SU-DHL-6 (cell line): Measurements from ENCODE around the gene YTHDC1.

Experiments
- H2AFZ ChIP-seq: fragments of 200-600 bp; sonication (generic); 2 replicates; pipeline ENCODE4 v1.6.1; 2014; ENCODE audit warnings: low read depth, mild to moderate bottlenecking, moderate library complexity, mixed read lengths, antibody characterized with exemption, low read length; ENCODE audit not compliant: severe bottlenecking
- H3F3A ChIP-seq: fragments of 200-600 bp; shearing (Covaris generic); 2 replicates; pipeline ENCODE4 v1.6.0; 2016; ENCODE audit warnings: antibody characterized with exemption, mild to moderate bottlenecking; ENCODE audit not compliant: insufficient read depth
- H3K27ac ChIP-seq: fragments of 200-600 bp; sonication (generic); 2 replicates; pipeline ENCODE4 v1.5.1; 2016; ENCODE audit warnings: low read depth, mild to moderate bottlenecking, low read length, moderate library complexity, mixed read lengths
- H3K27me3 ChIP-seq: fragments of 200-600 bp; sonication (generic), shearing (Covaris generic); 2 replicates; pipeline ENCODE4 v1.6.0; 2014; ENCODE audit warnings: mild to moderate bottlenecking, low read length
- H3K36me3 ChIP-seq: fragments of 200-600 bp; sonication (generic); 2 replicates; pipeline ENCODE4 v1.6.1; 2014; ENCODE audit warnings: mild to moderate bottlenecking, low read length, mixed read lengths
- H3K4me2 ChIP-seq: fragments of 300-600, 200-600 bp; shearing (Covaris generic), sonication (generic); 2 replicates; pipeline ENCODE4 v1.6.0; 2014; ENCODE audit warnings: low read length, low read depth, mild to moderate bottlenecking; ENCODE audit not compliant: poor library complexity, severe bottlenecking
- H3K4me3 ChIP-seq: fragments of 200-600 bp; sonication (generic); 2 replicates; pipeline ENCODE4 v1.5.1; 2014; ENCODE audit warnings: antibody characterized with exemption, low read length, mild to moderate bottlenecking, mixed read lengths; ENCODE audit not compliant: insufficient read depth, poor library complexity, severe bottlenecking
- H3K79me2 ChIP-seq: fragments of 200-600 bp; sonication (generic); 2 replicates; pipeline ENCODE4 v1.6.1; 2014; ENCODE audit warnings: mild to moderate bottlenecking, low read length, moderate library complexity; ENCODE audit not compliant: insufficient read depth
- H3K9ac ChIP-seq: fragments of 200-600 bp; sonication (generic); 2 replicates; pipeline ENCODE4 v1.7.0; 2014; ENCODE audit warnings: mild to moderate bottlenecking, low read length
- H3K9me2 ChIP-seq: fragments of 200-600 bp; sonication (generic); replicated peaks from 2 replicates; pipeline ENCODE4 v1.6.1; 2014; ENCODE audit warnings: low read length; ENCODE audit not compliant: insufficient read depth
- H3K9me3 ChIP-seq: fragments of 200-600 bp; sonication (generic); 2 replicates; pipeline ENCODE4 v1.6.1; 2014; ENCODE audit warnings: low read length, mixed read lengths; ENCODE audit not compliant: insufficient read depth
- H4K20me1 ChIP-seq: fragments of 200-600 bp; sonication (generic); 2 replicates; pipeline ENCODE4 v1.6.1; 2014; ENCODE audit warnings: low read depth, mild to moderate bottlenecking, antibody characterized with exemption, low read length, moderate library complexity, mixed read lengths
- CTCF ChIP-seq: fragments of 200-600 bp; sonication (generic); IDR thresholded peaks from one replicate; pipeline ENCODE4 v1.5.1; 2017; ENCODE audit warnings: antibody characterized with exemption, mild to moderate bottlenecking, low read length, moderate library complexity; ENCODE audit not compliant: insufficient read depth, poor library complexity, severe bottlenecking
- EZH2phosphoT487 ChIP-seq: fragments of 200-600 bp; sonication (generic), shearing (Covaris generic); conservative IDR thresholded peaks from 2 replicates; pipeline ENCODE4 v1.6.1; 2018; ENCODE audit warnings: mild to moderate bottlenecking, antibody characterized with exemption, low read length, moderate library complexity, mixed read lengths

The YTHDC1 gene

DNA sequence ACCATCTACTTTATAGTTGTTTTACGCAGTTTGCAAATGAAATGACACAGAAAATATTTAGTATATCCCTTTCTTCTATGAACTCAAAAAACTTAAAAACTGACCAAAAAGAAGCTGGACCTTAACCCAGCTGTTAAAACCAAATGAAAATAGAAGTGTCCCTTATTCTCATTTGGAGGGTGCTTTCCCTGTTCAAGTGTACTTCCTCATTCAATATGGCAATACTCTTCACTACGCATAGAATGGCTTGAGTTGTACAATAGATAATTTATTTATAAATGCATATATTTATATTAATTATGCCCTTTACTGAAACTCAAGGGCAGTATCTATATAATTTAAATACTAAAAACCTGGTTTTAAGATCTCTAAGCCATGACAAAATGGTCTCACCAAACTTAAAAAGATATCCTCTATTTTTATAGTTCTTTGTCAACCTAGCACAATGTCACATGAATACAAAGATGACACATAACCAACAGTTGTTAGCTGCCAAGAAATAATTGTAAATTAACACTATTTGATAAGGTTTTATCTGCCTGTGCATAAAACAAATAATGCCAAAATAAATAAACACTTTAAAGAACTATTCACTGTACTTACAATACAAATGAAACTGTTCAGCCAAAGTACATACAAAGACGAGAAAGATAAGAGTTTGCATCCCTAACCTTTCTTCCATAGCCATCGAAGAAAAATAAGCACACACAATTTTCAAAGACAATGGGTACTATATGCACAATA is 25.2 kb downstream of the YTHDC1 start:
- peaks cover 5% of the 10 kb centered on the region; the same call in 1 of the 2 replicates for H3K36me3 ChIP-seq

DNA sequence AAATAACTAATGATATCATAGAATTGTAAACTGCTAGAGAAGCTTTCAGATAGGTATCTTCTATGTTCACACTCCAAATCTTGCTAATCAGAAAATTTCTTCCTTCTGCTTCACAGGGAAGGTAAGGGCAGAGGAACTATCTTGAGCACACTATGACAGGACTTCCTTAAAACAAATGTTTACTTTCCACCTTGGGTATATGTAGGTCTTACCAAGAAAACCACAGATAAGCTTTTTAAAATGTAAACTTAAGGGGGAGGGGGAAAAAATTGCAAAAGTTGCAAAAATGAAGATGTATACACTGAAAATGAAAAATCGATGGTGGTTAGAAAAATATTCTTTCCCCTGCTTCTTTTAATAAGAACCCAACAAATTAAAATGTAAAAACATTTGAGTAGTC is 30.9 kb downstream of the YTHDC1 start:
- no peaks in the 10 kb centered on the region for H3K79me2 ChIP-seq
- H3K4me3 ChIP-seq: no peak overlapping the region
- no peak overlapping the region for H2AFZ ChIP-seq
- no peaks in the 10 kb centered on the region for H3K9me3 ChIP-seq
- no peak overlapping the region for H3K9ac ChIP-seq
- no peaks in the 10 kb centered on the region for H3K9me2 ChIP-seq
- no peaks in the 10 kb centered on the region for H3F3A ChIP-seq
- H4K20me1 ChIP-seq: no peaks in the 10 kb centered on the region
- no peak overlapping the region for H3K4me2 ChIP-seq
- no peak for TF ChIP-seq CTCF
- peaks cover 18% of the 10 kb centered on the region; the same call in 1 of the 2 replicates for H3K36me3 ChIP-seq
- H3K27ac ChIP-seq: no peak overlapping the region
- H3K27me3 ChIP-seq: no peaks in the 10 kb centered on the region

More for the DNA sequence above, 25.2 kb downstream of the YTHDC1 start:
- H3F3A ChIP-seq: no peaks in the 10 kb centered on the region
- no peaks in the 10 kb centered on the region for H3K9me3 ChIP-seq
- no peak overlapping the region for H3K4me2 ChIP-seq
- no peaks in the 10 kb centered on the region for H3K27me3 ChIP-seq
- no peaks in the 10 kb centered on the region for H3K9me2 ChIP-seq
- H3K79me2 ChIP-seq: no peaks in the 10 kb centered on the region
- no peak overlapping the region for H3K27ac ChIP-seq
- TF ChIP-seq CTCF (no peak), EZH2phosphoT487 (no peak)
- no peak overlapping the region for H3K4me3 ChIP-seq
- H2AFZ ChIP-seq: no peak overlapping the region
- H4K20me1 ChIP-seq: no peaks in the 10 kb centered on the region
- H3K9ac ChIP-seq: no peak overlapping the region

GRCh38 chr4:68316193-68316969 is 33.5 kb downstream of the YTHDC1 start:
- H3K9me2 ChIP-seq: no peaks in the 10 kb centered on the region
- H3K9me3 ChIP-seq: no peaks in the 10 kb centered on the region
- H4K20me1 ChIP-seq: no peaks in the 10 kb centered on the region
- peaks cover 20% of the 10 kb centered on the region; the same call in 1 of the 2 replicates for H3K36me3 ChIP-seq
- H3F3A ChIP-seq: no peaks in the 10 kb centered on the region
- TF ChIP-seq EZH2phosphoT487: no peak
- no peak for TF ChIP-seq CTCF
- no peak overlapping the region for H3K4me3 ChIP-seq
- H3K79me2 ChIP-seq: no peaks in the 10 kb centered on the region
- no peak overlapping the region for H3K27ac ChIP-seq
- H3K27me3 ChIP-seq: no peaks in the 10 kb centered on the region
- no peak overlapping the region for H3K9ac ChIP-seq
- no peak overlapping the region for H3K4me2 ChIP-seq
- no peak overlapping the region for H2AFZ ChIP-seq
